BLaER1 (cell line): ENCODE results near the gene SMAD4.

Experiments
- H3K27ac ChIP-seq: shearing (Covaris generic); formaldehyde crosslinking; 2 replicates; pipeline ENCODE4 v1.8.1; 2022
- H3K27me3 ChIP-seq: shearing (Covaris generic); formaldehyde crosslinking; 2 replicates; pipeline ENCODE4 v1.8.1; 2022
- H3K36me3 ChIP-seq: shearing (Covaris generic); formaldehyde crosslinking; 2 replicates; pipeline ENCODE4 v1.8.1; 2022
- H3K4me1 ChIP-seq: shearing (Covaris generic); formaldehyde crosslinking; 2 replicates; pipeline ENCODE4 v1.8.1; 2022
- H3K4me2 ChIP-seq: shearing (Covaris generic); formaldehyde crosslinking; 2 replicates; pipeline ENCODE4 v1.8.1; 2022
- H3K4me3 ChIP-seq: shearing (Covaris generic); formaldehyde crosslinking; 2 replicates; pipeline ENCODE4 v1.8.1; 2022
- H3K9ac ChIP-seq: shearing (Covaris generic); formaldehyde crosslinking; 2 replicates; pipeline ENCODE4 v1.8.1; 2022
- H3K9me3 ChIP-seq: shearing (Covaris generic); formaldehyde crosslinking; 2 replicates; pipeline ENCODE4 v1.8.1; 2022
- H4K20me1 ChIP-seq: shearing (Covaris generic); formaldehyde crosslinking; 2 replicates; pipeline ENCODE4 v1.8.1; 2022
- Cebpa-rat ChIP-seq: shearing (Covaris generic); IDR thresholded peaks from 2 replicates; pipeline ENCODE4 v1.8.1; 2022

Gene SMAD4

GRCh38 chr18:51133580-51134160, 103.7 kb downstream of the SMAD4 start:
- no peak for TF ChIP-seq Cebpa-rat
- no peak overlapping the region for H3K9ac ChIP-seq
- H3K4me3 ChIP-seq: no peak overlapping the region
- no peaks in the 10 kb centered on the region for H3K4me1 ChIP-seq
- no peaks in the 10 kb centered on the region for H3K36me3 ChIP-seq
- no peaks in the 10 kb centered on the region for H3K27me3 ChIP-seq
- H3K4me2 ChIP-seq: no peak overlapping the region
- no peaks in the 10 kb centered on the region; the same call in 1 of the 2 replicates for H3K9me3 ChIP-seq
- H4K20me1 ChIP-seq: no peaks in the 10 kb centered on the region
- H3K27ac ChIP-seq: no peak overlapping the region
